ENCODE data around the gene NIPAL4. TPM values are rescaled to one million over a fixed set of nuclear protein-coding genes. Genes with fewer than 3 reads are reported as not detected.
"Not testable (repeated sequence)": the region's sequence is repeated elsewhere in the genome, so short reads cannot be mapped to it uniquely, and the experiment has no call there.

NIPAL4 gene
- total RNA-seq, 1 experiment from 2014 or later = not detected

DNA sequence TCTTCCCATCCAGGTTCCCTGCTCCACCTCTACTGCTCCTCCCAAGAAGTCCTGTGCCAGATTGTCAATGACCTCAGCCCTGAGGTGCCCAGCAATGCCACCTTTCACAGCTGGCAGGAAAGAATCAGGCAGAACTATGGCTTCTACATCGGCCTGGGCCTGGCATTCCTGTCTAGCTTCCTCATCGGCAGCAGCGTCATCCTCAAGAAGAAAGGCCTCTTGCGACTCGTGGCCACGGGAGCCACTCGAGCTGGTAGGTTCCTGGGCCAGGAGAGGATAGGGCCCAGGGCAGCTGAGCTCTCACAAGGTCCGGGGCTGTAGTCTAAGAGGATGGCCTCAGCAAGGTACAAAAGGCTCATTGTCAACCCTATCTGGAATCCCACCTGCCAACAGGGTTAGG lies 3.1 kb downstream of the NIPAL4 start:
- no peak for DNase-seq (ENCODE audit: low read depth)

DNA sequence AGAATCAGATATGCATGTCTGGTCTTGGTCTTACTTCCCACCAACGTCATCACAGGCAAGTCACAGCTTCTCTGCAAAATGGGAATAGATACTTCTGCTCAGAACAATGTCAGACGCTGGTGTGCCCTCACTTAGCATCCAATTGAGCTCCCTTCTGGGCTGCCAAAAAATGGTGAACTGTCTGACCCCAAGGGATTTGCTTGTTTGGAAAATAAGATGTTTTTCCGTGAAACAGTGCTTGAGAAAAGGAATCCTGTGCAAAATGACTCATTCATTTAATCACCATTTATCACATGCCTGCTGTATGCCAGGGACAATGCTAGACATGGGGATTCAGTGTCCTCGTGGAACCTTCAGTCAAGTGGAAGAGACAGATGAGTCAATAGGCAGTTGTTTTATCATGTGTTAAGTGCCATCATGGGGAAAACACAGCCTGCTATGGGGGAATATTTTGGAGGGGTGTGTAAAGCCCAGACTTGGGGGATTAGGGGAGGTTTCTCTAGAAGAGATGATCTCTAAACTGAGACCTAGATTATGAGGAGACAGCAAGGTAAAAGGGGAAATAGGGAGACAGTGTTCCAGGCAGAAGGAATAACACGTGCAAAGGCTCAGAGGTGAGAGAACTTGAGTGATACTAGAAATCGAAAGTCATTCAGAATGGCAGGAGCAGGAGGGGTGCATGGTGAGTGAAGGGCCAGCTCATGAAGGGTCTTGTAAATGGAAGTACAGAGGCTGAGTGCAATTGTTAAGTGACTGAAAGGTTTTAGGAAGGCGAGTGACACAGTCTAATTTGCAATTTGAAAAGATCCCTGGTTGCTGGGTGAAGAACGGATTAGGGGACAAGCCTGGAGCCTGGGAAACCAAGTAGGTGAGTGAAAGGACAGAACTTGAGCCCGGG lies 3.9 kb downstream of the NIPAL4 start:
- DNase-seq (ENCODE audit: low read depth) = peak; percentile 39

DNA sequence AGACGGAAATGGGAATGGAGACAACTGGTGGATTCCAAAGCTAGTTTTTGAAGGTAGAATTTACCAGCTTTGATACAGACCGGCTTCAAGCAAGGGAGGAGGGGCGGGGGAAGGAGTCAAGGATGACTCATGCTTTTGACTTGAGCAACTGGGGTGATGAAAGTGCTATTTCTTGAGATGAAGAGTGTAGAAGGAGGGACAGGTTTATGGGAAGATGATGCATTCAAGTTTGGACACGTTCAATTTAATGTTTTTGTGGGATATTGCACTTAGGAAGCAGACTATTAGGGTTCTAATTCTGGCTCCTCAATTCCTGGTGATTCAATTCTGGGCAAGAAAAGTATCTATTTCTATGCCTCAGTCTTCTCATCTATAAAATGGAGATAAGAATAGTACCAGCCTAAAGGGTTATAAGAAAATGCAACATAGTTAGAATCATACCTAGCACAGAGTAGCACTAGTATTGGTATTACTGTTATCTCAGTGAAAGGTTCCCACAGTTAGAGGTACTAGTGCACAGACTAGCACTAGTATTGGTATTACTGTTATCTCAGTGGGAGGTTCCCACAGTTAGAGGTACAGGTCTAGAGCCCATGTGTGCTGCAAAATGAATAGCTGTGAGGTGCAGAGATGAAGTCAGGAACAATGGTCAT lies 4.6 kb downstream of the NIPAL4 start:
- DNase-seq (ENCODE audit: low read depth) = peak; percentile 87

DNA sequence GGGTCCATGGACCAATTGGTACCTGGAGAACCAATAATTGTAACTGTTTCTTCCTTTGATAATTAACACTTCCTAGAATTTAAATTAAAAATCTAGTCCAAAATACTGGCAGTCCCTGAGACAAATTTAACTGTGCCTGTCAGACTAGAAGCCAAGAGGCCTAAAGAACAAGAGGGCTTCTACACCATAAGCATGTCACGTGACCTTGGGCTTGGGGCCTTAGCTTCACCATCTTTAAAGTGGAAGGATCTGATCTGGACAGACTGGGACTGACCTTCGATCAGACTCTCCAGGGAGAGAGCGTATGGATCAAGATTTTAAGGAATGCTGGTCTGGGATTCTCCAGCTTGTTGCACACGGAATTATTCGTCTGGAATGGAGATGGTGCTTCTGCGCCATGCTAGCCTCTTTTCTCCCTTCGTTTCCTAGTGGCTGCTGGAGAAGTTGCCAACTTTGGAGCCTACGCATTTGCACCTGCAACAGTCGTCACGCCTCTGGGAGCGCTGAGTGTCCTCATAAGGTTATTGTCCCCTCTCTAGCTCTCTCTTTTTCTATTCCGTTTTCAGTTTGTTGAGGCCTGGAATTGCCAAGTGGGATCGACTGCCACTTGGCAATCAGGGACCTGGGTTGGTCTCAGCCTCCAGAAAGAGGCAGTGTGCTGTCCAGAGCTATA lies 8.4 kb downstream of the NIPAL4 start:
- DNase-seq (ENCODE audit: low read depth) = no peak

DNA sequence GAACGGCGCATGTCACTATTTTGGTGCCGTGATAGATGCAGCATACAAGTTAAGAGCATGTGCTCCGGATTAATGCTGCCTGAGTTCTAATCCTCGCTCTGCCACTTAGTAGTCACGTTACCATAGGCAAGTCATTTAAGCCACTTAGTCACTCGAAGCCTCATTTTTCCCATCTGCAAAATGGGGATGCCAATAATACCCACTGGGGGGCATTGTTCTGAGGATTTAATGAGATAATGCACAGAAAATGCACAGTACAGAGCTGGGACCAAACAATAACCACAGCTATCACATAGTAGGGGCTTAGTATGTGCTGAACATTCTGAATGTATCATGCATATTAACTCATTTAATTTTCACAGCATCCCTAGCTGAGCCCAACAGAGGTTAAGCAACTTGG lies 9.1 kb downstream of the NIPAL4 start:
- DNase-seq (ENCODE audit: low read depth) = no peak

DNA sequence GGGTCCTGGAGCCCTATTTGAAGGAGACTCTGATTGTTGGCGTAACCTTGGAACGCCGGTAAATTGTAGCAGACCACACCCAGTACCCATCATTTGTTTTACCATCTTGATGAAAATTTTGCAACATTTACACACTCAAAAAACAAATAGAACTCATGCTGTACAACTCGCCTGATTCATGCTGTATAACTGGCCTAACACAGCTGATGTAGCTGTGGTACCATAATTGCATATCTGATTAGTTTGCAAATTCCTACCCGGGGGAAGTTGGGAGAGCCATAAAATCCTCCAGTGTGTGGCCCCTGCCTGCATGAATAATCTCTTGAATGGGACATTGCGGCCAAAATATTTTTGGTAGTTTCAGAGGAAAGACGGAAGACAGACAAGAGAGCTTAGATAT lies 9.7 kb downstream of the NIPAL4 start:
- no peak for DNase-seq (ENCODE audit: low read depth)

DNA sequence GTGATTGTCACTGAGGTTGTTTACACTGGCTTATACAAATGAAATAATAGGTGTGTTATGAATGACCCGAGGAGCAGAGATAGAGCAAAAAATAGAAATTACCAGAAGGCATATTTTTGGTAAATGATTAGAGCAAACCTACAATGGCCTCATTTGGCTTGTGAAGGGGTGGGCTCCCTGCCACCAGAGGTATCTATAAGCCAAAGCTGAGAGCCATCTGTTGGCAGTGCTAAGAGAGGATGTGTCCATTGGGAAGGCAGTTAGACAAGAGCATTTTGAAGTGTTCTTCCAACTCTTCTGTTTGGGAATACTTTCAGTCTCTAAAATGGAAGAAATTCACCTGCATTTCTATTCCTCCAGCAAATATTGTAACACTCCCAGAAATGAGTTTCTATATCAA lies 10.6 kb downstream of the NIPAL4 start:
- no peak for DNase-seq (ENCODE audit: low read depth)

DNA sequence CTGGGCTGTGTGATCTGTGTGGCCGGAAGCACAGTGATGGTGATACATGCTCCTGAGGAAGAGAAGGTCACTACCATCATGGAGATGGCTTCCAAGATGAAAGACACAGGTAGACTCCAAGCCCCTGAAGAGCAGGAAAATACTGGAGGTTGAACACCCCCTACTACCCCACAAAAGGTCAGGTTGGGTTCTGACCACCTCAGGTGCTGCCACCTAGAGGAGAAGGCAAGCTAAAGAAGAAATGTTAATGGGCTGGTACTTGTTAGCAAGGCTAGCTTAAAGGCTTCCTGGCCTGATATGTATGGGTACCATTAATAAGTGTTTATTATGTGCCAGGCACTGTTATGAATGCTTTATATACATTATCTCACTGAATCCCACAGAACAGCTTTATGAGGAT lies 11.7 kb downstream of the NIPAL4 start:
- DNase-seq (ENCODE audit: low read depth) = peak; percentile 46

DNA sequence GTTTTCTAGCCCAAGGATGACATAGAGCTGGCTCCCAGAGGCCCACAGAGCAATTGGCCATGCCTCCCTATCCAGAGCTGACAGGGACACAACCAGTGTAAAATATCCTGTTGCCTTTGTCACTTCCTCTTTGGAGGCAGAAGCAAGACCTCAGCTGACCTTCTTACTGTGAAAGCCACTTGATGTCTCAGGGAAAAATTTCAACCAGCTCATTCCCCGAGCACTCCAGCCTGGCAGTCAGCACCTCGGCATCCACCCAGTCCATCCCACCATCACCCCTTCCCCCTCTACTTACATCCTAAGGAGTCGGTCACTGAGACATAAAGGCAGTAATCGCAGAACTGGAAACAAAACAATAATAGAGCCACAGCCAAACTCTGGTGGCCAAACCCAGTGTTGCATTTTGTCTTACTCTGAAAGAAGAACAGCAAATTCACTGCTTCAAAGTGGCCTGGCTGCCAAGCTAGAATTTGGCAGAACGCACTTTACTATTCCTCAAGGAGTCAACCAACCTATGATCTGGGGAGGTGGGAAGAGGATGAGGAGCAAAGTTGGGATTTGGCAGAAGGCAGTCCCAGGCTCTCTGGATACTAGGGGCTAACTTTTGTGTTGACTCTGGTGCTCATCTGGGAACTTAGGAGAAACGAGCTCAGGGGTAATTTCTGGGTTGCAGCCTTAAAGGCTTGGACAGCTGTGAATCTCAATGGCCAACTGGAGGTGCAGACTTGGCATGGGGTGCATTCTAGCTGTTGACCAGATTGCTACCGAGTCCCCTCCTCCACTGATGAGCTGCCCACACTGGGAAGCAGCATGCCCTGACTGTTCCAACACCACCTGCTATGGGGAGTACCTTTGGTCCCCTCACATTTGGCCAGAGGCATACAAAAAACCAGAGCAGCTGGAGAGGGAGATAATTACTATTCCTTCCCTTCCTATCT lies 13.6 kb downstream of the NIPAL4 start:
- DNase-seq (ENCODE audit: low read depth) = peak; percentile 57

DNA sequence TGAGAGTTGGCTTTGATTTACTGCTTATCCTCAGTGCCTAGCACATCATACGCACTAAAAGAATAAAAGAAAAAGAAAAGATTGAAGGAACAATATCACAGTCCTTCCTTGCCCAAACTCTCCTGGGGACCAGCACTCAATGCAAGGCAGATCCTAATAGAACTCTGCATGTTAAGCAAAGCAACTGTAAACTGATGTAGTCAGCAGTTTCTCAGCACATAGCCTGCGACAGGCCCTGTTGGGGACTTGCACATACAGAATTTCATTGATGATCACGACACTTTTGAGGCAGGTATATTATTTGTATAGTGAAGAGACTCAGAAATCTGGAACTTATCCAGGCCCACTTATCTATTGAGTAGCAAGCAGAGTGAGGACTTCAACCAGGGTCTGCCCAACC lies 15.4 kb downstream of the NIPAL4 start:
- DNase-seq (ENCODE audit: low read depth) = no peak

DNA sequence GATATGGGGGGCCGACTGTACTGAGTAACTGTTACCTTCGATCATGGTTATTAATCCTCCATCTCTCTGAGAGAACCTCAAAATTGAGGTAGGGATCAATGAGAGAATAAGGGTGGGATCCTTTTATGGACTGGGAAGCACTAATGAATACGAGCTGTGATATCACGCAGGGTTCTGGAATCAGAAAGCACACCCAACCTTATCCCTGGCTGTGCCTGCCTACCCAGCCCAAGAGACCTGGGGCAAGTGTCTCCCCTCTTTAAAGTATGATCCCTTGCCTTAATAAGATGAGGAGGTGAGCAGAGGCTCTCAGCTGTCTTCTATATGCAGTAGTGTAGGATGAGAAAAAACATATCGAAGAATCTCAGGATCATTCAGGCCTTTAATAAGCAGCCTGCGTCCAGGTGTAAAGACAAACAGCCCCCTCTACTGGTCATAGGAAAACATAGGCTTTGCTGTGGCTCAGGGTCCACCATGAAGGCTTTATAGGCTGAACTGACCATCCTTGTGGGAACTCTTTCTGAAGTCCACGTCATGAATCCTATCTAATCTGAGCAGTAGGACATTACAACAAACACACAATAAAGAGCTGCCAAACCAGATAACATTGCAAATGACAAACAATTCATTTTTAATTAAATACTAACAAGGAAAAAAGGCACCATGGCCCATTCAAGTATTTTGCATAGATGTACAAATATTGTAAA lies 16.8 kb downstream of the NIPAL4 start:
- DNase-seq (ENCODE audit: low read depth) = peak; percentile 64

DNA sequence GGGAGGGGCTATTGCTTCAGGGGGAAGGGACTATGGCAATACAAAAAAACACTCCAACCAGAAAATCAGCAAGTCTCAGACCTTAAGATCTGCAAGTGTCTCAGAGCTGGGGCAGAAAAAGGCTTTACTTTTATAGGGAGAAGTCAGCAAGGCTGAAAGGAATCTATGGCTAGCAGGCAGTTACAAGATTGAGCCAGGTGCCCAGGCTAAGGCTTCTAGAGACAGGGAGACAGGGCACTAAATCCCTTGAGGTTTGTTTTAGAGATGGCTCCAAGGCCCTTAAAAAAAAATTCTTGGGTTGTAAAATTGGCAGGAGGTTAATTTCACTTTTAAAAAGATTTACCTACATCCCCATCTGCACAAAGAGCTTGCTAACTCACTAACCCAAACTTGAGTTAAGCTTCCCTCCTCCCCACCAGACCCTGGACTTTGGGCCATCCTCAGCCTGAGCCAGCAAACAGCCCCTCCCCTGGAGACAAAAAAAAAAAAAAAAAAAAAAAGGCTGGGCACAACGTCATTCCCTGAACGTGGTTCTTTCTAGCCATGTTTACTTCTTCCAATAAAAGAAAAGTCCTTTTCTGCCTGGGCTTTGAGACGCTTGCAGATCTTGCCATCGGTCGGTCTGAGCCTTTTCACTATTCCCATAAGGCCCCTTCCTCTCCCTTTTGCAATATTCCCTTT lies 17.9 kb downstream of the NIPAL4 start:
- no peak for DNase-seq (ENCODE audit: low read depth)

DNA sequence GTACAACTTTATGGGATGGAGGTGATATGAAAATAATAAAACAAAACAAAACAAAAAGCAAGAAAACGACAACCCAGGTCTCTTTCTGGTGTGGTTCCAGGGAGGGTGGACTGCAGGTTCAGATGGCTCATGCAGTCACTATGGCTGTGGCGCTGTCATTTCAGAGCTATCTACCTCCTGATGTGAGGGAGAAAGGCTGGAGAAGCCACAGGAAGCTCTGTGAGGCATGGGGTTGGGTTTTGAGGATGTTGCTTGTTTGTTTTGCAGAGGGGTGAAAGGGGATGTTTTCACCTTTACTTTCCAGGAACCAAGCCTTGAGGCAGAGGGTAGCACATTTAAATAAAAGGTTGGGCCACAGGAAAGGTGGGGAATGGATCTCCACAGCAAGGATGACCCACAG lies 18.7 kb downstream of the NIPAL4 start:
- no peak for DNase-seq (ENCODE audit: low read depth)

DNA sequence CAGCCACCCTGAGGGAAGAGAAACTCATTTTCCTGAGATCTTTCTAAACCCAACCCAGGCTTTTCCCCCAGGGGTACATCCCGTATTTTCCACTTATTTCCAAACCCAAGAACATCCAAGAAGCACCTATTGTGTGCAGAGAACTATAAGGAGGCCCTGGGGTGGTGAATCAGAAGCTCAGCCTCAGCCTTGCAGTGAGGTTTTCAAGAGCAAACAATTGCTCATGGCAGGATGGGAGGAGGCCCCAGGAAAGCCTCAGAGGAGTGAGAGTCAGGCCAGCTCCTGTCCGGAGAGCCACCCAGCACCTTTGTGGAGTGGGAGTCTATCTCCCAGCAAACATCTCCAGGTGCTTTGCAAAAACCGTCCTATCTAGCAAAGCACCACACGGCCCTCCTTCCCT lies 19.2 kb downstream of the NIPAL4 start:
- DNase-seq (ENCODE audit: low read depth) = no peak

DNA sequence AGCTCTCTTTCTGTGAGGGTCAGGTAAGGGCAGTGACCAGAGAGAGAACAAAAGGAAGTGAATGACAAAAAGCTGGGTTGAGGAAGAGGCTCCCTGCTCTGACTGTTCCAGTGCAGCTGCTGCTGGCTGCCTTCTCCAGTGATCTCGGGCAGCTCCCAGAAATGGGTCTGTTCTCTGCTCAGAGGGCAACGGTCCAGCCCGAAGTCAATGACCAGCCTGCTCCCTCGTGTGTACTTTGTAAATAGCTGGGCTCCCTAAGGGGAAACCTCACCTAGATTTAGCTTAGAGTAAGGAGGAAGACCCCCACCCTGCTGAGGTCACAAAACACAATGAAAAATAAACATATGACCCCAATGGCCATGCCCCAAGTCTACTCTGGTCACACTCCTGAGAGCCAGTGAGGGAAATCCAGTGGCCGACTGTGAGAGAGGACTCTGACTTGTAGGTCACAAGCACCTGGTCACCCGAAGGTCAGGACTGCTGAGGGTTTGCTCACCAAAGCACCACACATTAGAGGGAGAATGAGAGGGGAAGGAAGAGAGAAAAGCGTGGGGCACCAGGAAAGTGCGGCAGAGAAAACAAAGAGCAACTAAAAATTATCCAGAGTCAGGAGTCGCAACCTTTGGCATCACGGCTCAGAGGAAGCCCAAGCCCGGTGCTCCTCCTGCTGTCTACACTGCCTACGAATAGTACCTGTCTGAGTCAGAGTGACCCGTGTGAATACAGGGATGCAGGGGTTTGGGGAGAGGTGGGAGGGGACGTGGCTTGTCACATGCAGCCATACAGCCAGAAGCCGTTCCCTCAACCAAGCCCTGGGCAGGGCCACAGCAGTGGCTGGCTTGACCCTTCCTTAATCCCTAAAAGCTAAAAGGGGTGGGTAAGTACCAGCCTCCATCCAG lies 19.8 kb downstream of the NIPAL4 start:
- DNase-seq (ENCODE audit: low read depth) = no peak

DNA sequence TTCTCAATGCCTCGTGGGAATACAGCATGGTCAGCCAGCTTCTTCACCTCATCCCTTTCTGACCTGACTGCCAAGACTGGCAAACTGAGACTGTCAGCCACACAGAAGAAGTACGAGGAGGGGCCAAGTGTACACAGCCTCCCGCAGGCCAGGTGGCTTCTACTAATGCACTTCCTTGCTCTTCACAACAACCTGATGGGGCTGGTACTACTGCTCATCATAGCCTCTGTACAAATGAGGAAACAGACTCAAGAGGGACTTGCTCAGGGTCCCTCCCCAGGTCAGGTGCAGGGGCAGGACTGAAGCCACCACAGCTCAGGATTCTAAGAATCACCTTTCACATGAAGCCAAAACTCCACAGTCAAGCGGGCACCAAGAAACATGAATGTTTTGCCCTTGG lies 21.3 kb downstream of the NIPAL4 start:
- DNase-seq (ENCODE audit: low read depth) = no peak

DNA sequence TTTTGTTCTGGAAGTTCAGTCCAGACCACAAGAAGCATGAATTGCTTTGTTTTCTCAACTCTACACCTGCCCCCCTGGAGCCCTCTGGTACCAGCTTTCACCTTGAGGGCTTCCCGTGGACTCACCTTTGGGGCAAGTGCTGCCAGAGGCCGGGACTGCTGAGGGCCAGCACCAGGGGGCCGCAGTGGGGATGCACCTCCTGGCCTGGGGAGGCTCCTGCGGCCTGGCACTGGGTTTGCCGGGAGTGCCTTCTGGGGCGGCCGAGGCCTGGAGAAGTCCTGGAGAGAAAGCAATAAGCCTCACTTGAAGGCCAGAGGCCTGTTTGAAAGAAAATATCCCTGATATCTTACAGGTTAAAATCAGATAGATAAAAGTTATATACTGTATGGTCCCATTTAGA lies 21.7 kb downstream of the NIPAL4 start:
- no peak for DNase-seq (ENCODE audit: low read depth)

DNA sequence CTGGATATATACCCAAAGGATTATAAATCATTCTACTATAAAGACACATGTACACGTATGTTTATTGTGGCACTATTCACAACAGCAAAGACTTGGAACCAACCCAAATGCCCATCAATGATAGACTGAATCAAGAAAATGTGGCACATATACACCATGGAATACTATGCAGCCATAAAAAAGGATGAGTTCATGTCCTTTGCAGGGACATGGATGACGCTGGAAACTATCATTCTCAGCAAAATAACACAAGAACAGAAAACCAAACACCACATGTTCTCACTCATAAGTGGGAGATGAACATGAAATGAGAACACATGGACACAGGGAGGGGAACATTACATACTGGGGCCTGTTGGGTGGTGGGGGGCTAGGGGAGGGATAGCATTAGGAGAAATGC lies 22.7 kb downstream of the NIPAL4 start:
- not testable (repeated sequence) for DNase-seq (ENCODE audit: low read depth)

DNA sequence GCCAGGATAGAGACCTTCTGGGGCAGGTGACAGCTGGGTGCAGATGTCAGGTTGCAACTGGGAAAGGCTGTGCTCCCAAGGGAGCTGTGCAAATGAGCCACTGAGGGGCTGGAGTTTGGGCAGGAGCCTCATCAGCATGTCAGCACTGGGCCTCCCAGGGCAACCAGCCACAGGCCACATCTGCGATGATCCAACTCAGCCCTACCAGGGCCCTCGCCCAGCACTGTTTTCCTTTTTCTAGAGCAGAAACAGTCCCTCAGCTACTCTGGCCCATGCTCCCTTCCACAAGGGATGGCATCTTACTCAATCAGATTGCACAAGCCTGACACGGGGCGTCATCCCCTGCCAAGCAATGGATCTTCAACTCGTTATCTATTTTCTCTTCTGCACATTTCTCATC lies 24.8 kb downstream of the NIPAL4 start:
- DNase-seq (ENCODE audit: low read depth) = peak; percentile 47

All from LHCN-M2 (cell line).